GM18520 (cell line): ENCODE results near the gene RASGRP1.

ENCODE experiments used
- ATAC-seq: cut with Tn5 transposase; IDR thresholded peaks from one replicate; pipeline ENCODE4 v1.9.1; 2021; ENCODE audit not compliant: unreplicated experiment

The RASGRP1 gene

GRCh38 chr15:38538328-38539007 is 26.1 kb downstream of the RASGRP1 start:
- no peak for ATAC-seq

- ATAC-seq = no peak
These were observed 28.4 kb downstream of the RASGRP1 start for GRCh38 chr15:38536201-38536676.

- ATAC-seq = no peak
These were observed 29.0 kb downstream of the RASGRP1 start for GRCh38 chr15:38535491-38536200.

GRCh38 chr15:38534691-38535090 is 29.9 kb downstream of the RASGRP1 start:
- no peak for ATAC-seq

- ATAC-seq = no peak
These were observed 30.7 kb downstream of the RASGRP1 start for GRCh38 chr15:38533926-38534325.

- no peak for ATAC-seq
These were observed 31.1 kb downstream of the RASGRP1 start for GRCh38 chr15:38533416-38533915.

- ATAC-seq = no peak
These were observed 31.9 kb downstream of the RASGRP1 start for GRCh38 chr15:38532728-38533127.

- no peak for ATAC-seq
These were observed 33.1 kb downstream of the RASGRP1 start for GRCh38 chr15:38531509-38531908.

- no peak for ATAC-seq
These were observed 34.5 kb downstream of the RASGRP1 start for GRCh38 chr15:38530113-38530512.

GRCh38 chr15:38528294-38528693 is 36.3 kb downstream of the RASGRP1 start:
- ATAC-seq = no peak

GRCh38 chr15:38526158-38526557 is 38.5 kb downstream of the RASGRP1 start:
- ATAC-seq = no peak

- no peak for ATAC-seq
These were observed 39.1 kb downstream of the RASGRP1 start for GRCh38 chr15:38525489-38525888.

GRCh38 chr15:38524156-38524555 is 40.5 kb downstream of the RASGRP1 start:
- ATAC-seq = no peak

- ATAC-seq = no peak
These were observed 41.7 kb downstream of the RASGRP1 start for GRCh38 chr15:38522922-38523321.

- ATAC-seq = no peak
These were observed 43.3 kb downstream of the RASGRP1 start for GRCh38 chr15:38521316-38521715.

- ATAC-seq = no peak
These were observed 44.6 kb downstream of the RASGRP1 start for GRCh38 chr15:38520035-38520434.

GRCh38 chr15:38518084-38518483 is 46.5 kb downstream of the RASGRP1 start:
- no peak for ATAC-seq

GRCh38 chr15:38517312-38517975 is 47.2 kb downstream of the RASGRP1 start:
- ATAC-seq = no peak

GRCh38 chr15:38516626-38517025 is 48.0 kb downstream of the RASGRP1 start:
- no peak for ATAC-seq

- ATAC-seq = peak; percentile 70
These were observed 50.0 kb downstream of the RASGRP1 start for GRCh38 chr15:38514601-38515000.

- no peak for ATAC-seq
These were observed 51.7 kb downstream of the RASGRP1 start for GRCh38 chr15:38512901-38513300.

- no peak for ATAC-seq
These were observed 55.5 kb downstream of the RASGRP1 start for GRCh38 chr15:38509152-38509551.
